ENCODE measurements around the gene TMEM175. TPM values are rescaled to one million over a fixed set of nuclear protein-coding genes. Genes with fewer than 3 reads are reported as not detected.

TMEM175 gene
- total and polyA plus RNA-seq, 2 of the 13 experiments (the other 11 are each of a cell fraction or from before 2014, with no cell fraction given): 5.1 to 9.9 TPM

DNA sequence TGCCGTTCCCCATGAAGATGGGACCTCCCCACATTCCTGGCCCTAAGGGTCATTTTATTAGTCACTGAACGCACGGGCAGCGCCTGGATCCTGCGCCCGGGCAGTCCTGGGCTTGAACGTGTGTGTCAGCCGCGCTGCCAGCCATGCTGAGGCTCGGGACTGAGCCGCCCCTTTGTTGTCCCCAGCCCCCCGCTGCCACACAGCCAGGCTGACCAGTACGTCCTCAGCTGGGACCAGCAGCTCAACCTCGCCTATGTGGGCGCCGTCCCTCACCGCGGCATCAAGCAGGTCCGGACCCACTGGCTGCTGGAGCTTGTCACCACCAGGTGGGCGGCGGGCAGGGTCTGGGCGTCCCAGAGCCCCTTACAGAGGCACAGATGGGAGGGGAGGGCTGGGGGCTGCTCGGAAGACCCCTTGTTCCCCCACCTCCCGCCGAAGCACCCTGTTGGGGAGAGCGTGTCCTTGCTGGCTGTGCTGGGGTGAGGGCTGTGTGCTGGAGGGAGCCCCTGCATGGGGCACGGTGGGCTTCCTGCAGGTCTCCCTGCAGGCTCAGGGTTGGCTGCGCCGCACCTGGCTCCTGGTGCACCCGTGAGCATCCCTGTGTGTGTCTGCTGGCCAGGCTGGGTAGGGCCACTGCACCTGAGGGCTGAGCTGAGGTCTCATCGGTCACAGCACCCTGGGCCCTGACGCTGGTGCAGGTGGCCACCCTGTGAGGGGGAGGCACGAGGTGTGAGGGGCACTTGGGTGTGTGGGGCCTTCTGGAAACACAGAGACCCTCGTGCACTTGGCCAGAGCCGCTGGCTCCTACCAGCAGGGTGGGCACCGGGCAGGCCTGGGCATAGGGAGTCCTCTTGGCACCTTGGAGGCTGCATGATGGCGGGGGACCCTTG lies 55.6 kb downstream of the TMEM175 start (continued):
- TF ChIP-seq ZNF10 (CRISPR knock-in tag; IDR thresholded peaks at IDR 0.05; ENCODE audit: borderline replicate concordance, low read depth) (no peak), AKNA (CRISPR knock-in tag; IDR thresholded peaks at IDR 0.05; ENCODE audit: borderline replicate concordance) (no peak), ZNF614 (CRISPR knock-in tag; IDR thresholded peaks at IDR 0.05; ENCODE audit: borderline replicate concordance) (no peak), HIVEP1 (CRISPR knock-in tag; IDR thresholded peaks at IDR 0.05) (no peak), ZNF207 (IDR thresholded peaks at IDR 0.05; ENCODE audit: borderline replicate concordance) (no peak), ATF7-NPFF (CRISPR knock-in tag; IDR thresholded peaks at IDR 0.05; ENCODE audit: low read depth) (no peak), PAF1 (CRISPR knock-in tag; IDR thresholded peaks at IDR 0.05) (no peak; the same call in 1 of the 2 replicates), PCBP1 (IDR thresholded peaks at IDR 0.05; ENCODE audit: borderline replicate concordance, low read depth, low read length) (no peak), SCMH1 (CRISPR knock-in tag; IDR thresholded peaks at IDR 0.05; ENCODE audit: borderline replicate concordance) (no peak), ZBTB21 (CRISPR knock-in tag; IDR thresholded peaks at IDR 0.05) (no peak), ZUFSP (CRISPR knock-in tag; IDR thresholded peaks at IDR 0.05; ENCODE audit: borderline replicate concordance) (no peak), MIER3 (CRISPR knock-in tag; IDR thresholded peaks at IDR 0.05; ENCODE audit: borderline replicate concordance) (no peak), ZIK1 (CRISPR knock-in tag; IDR thresholded peaks at IDR 0.05; ENCODE audit: borderline replicate concordance, low read depth) (no peak)
- TF ChIP-seq, protein P1, sequence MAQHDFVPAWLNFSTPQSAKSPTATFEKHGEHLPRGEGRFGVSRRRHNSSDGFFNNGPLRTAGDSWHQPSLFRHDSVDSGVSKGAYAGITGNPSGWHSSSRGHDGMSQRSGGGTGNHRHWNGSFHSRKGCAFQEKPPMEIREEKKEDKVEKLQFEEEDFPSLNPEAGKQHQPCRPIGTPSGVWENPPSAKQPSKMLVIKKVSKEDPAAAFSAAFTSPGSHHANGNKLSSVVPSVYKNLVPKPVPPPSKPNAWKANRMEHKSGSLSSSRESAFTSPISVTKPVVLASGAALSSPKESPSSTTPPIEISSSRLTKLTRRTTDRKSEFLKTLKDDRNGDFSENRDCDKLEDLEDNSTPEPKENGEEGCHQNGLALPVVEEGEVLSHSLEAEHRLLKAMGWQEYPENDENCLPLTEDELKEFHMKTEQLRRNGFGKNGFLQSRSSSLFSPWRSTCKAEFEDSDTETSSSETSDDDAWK (CRISPR knock-in tag; IDR thresholded peaks at IDR 0.05): no peak

Measured in HepG2 (cell line).